H1 (cell line): ENCODE data around the gene HMGCL.

Experiments
- BRCA1 ChIP-seq: IDR thresholded peaks from 2 replicates; pipeline ENCODE4 v1.6.1; 2012; ENCODE audit warnings: low read depth, low read length, improper control_type of control experiment
- EZH2 ChIP-seq: fragments of 200-600 bp; sonication (generic); IDR thresholded peaks from 2 replicates; pipeline ENCODE4 v1.7.1; 2012; ENCODE audit warnings: low read depth, mild to moderate bottlenecking, moderate library complexity, low read length, inconsistent platforms; ENCODE audit not compliant: severe bottlenecking
- POLR2A ChIP-seq, 2 experiments: IDR thresholded peaks; 1 replicate in 1 of 2; 2 replicates in 1 of 2; pipeline ENCODE4 v1.6.1; 2011; ENCODE audit warnings: low read depth in 2 of 2, low read length in 2 of 2, mild to moderate bottlenecking in 2 of 2; ENCODE audit errors: control extremely low read depth in 1 of 2
- TAF1 ChIP-seq: IDR thresholded peaks from 2 replicates; pipeline ENCODE4 v1.6.1; 2011; ENCODE audit warnings: mild to moderate bottlenecking, low read depth, low read length
- ZNF274 ChIP-seq: IDR thresholded peaks from 2 replicates; pipeline ENCODE4 v1.7.0; 2012; ENCODE audit warnings: low read length, borderline replicate concordance; ENCODE audit errors: extremely low read depth
- TF ChIP-seq, protein P1 (sequence below), 3 experiments: IDR thresholded peaks; 1 replicate in 2 of 3; 2 replicates in 1 of 3; pipeline versions ENCODE4 v1.5.1 to v1.6.1; 2011; ENCODE audit warnings: low read length in 3 of 3, mild to moderate bottlenecking in 3 of 3, inconsistent platforms in 2 of 3, low read depth in 1 of 3, moderate library complexity in 1 of 3; ENCODE audit not compliant: insufficient read depth in 1 of 3; ENCODE audit errors: control extremely low read depth in 1 of 3
- TF ChIP-seq, protein P2 (sequence below): IDR thresholded peaks from 2 replicates; pipeline ENCODE4 v1.6.1; 2012; ENCODE audit warnings: inconsistent platforms

DNA sequence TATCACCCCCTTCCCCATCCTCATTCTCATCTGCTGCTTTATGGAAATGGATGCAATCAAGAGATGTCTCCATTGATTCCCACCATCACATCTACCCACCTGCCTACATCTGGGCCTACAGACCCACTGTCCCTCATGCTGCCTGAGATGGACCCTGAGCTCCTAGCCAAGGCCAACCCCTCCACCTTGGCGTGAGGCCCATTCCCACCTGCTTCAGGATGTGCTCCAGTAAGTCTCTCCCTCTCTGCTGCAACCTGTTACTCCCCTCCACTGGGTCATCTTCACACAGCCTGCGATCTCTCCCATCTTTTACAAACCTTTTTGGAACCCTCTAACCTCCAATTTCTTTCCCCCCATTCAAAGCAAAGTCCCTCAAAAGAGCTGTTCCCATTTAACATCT is 20.2 kb downstream of the HMGCL start:
- TF ChIP-seq, protein P1, sequence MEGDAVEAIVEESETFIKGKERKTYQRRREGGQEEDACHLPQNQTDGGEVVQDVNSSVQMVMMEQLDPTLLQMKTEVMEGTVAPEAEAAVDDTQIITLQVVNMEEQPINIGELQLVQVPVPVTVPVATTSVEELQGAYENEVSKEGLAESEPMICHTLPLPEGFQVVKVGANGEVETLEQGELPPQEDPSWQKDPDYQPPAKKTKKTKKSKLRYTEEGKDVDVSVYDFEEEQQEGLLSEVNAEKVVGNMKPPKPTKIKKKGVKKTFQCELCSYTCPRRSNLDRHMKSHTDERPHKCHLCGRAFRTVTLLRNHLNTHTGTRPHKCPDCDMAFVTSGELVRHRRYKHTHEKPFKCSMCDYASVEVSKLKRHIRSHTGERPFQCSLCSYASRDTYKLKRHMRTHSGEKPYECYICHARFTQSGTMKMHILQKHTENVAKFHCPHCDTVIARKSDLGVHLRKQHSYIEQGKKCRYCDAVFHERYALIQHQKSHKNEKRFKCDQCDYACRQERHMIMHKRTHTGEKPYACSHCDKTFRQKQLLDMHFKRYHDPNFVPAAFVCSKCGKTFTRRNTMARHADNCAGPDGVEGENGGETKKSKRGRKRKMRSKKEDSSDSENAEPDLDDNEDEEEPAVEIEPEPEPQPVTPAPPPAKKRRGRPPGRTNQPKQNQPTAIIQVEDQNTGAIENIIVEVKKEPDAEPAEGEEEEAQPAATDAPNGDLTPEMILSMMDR (IDR thresholded peaks at IDR 0.05; ENCODE audit: control extremely low read depth in 1 of 3, insufficient read depth in 1 of 3, low read depth in 1 of 3, low read length in 3 of 3) = no peak
- no peak for TF ChIP-seq EZH2
- TF ChIP-seq BRCA1 = no peak
- TF ChIP-seq TAF1 = no peak
- no peak for TF ChIP-seq ZNF274
- TF ChIP-seq POLR2A (IDR thresholded peaks at IDR 0.05; ENCODE audit: control extremely low read depth in 1 of 2, low read depth in 2 of 2, low read length in 2 of 2) = no peak
- TF ChIP-seq, protein P2, sequence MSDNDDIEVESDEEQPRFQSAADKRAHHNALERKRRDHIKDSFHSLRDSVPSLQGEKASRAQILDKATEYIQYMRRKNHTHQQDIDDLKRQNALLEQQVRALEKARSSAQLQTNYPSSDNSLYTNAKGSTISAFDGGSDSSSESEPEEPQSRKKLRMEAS = no peak
